Motor neuron (in vitro differentiated cells): ENCODE results near the gene MAP3K4. TPM values are rescaled to one million over a fixed set of nuclear protein-coding genes. Genes with fewer than 3 reads are reported as not detected.
"Not testable (repeated sequence)": the region's sequence is repeated elsewhere in the genome, so short reads cannot be mapped to it uniquely, and the experiment has no call there.

Source experiments
- ATAC-seq, 8 experiments: fragments of 200-7000 bp; cut with Tn5 transposase; replicated peaks in 6 of 8; 2 replicates each; pipeline ENCODE4 v1.8.0; 2021; ENCODE audit warnings: mild to moderate bottlenecking in 8 of 8, moderate library complexity in 8 of 8
- H3K27ac ChIP-seq, 2 donors: fragments of 250-450 bp; sonication (Bioruptor Pico); 2 replicates each; pipeline ENCODE4 v1.9.0; 2021; ENCODE audit warnings: antibody characterized with exemption in 2 of 2, mild to moderate bottlenecking in 2 of 2, moderate library complexity in 1 of 2
- H3K4me1 ChIP-seq, 2 donors: fragments of 250-450 bp; sonication (Bioruptor Pico); replicated peaks in 1 of 2; 2 replicates each; pipeline ENCODE4 v1.6.1; 2021; ENCODE audit warnings: antibody characterized with exemption in 2 of 2, mild to moderate bottlenecking in 2 of 2, moderate library complexity in 1 of 2
- H3K4me3 ChIP-seq, 5 donors: fragments of 250-450 bp; sonication (Bioruptor Pico); 2 replicates each; pipeline ENCODE4 v1.9.0; 2021; ENCODE audit warnings: antibody characterized with exemption in 5 of 5, mild to moderate bottlenecking in 5 of 5, moderate library complexity in 4 of 5
- WGBS, 10 experiments: fragments of 450-650 bp; shearing (Covaris generic); methylation state at CpG; one replicate each; pipeline ENCODE4 v1.0.0; 2022; 5-methylcytosine and 5-hydroxymethylcytosine counted together
- in situ Hi-C, 9 experiments: fragments of 400-800 bp; cut with MboI; loops; one replicate each; pipeline ENCODE4 v1.15.0; 2021; ENCODE audit warnings: low sequenced_read_pairs in 9 of 9, low pct_unique_long_range_greater_than_20kb in 2 of 9; ENCODE audit not compliant: unreplicated experiment in 9 of 9
- total RNA-seq, 8 experiments: library from RNA; unstranded; fragments of 300-600 nt; gene quantifications; 2 replicates each; pipeline versions ENCODE4 v1.2.3 to v1.2.4, GENCODE V29; 2022

Gene MAP3K4
- total RNA-seq, 8 experiments from 2014 or later: 12.0 to 37.3 (median 24.8) TPM

DNA sequence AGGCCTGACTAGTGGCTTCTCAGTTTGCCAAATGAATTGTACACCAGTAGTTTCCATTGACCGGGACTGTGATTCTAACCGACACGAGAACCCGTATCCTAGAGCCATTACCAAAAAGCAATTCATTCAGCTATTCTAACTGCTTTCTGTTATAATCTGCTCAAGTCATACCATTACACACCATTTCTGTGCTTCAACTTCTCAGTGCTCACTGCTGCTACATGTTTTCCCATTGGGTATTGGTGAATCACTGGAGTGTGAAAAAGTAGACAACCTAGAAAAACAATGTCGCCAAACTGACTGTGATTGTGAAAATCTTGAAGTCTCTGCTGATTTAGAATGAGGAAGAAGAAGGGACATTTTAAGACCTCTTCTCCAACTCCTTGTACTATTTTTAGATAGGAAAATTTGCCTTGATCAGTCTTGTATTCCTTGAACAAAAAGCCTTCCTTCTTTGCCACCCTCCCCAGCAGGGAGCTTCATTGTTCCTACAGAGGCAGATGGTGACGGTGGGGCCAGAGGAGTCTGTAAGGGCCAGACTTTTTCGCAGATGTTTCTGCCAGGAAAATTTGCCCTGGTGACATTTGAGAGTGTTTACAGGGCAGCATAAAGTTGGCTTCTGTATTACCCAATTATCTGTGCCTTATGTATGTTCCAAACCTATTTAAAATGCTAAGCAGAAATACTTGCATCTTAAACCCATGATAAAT, 31.7 kb upstream of the MAP3K4 start:
- 43 to 97% (median 72%) methylated on average over 2 to 7 of the region's 7 CpGs; no CpG with 5 or more reads in 1 of the 10 experiments for WGBS, 10 experiments
- in situ Hi-C loops: no loop called here
- H3K27ac ChIP-seq: no peak overlapping the region
- peak in 2 of 8 experiments; percentile 36 to 87 for ATAC-seq
- peaks cover 11 to 12% of the 10 kb centered on the region in 2 donors for H3K4me1 ChIP-seq
- H3K4me3 ChIP-seq: no peak overlapping the region

DNA sequence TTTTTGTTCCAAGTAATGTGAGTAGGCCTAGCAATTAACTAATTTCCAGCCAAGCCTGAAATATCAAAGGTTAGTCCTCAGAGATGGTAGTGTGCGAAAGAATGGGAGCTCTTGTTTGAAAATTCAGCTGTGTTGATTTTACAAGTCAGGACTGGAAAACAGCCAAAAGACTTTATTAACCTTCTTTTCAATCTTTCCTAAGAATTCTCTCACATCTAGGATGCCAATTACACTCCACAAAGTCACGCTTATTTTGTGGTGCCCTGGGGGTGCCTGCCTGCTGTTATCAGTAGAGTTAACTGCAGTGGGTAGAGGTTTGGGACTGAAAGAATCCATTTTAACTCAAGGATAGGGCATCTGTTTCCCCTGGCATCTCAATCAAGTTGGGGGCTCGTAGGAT, 30.7 kb upstream of the MAP3K4 start:
- H3K4me3 ChIP-seq: no peak overlapping the region
- peaks cover 11 to 12% of the 10 kb centered on the region in 2 donors for H3K4me1 ChIP-seq
- peak in 2 of 8 experiments; percentile 19 to 71 for ATAC-seq
- no peak overlapping the region for H3K27ac ChIP-seq
- in situ Hi-C loops: no loop called here
- WGBS, 10 experiments: 58 to 100% (median 80%) methylated on average over 1 to 3 of the region's 3 CpGs; no CpG with 5 or more reads in 1 of the 10 experiments

DNA sequence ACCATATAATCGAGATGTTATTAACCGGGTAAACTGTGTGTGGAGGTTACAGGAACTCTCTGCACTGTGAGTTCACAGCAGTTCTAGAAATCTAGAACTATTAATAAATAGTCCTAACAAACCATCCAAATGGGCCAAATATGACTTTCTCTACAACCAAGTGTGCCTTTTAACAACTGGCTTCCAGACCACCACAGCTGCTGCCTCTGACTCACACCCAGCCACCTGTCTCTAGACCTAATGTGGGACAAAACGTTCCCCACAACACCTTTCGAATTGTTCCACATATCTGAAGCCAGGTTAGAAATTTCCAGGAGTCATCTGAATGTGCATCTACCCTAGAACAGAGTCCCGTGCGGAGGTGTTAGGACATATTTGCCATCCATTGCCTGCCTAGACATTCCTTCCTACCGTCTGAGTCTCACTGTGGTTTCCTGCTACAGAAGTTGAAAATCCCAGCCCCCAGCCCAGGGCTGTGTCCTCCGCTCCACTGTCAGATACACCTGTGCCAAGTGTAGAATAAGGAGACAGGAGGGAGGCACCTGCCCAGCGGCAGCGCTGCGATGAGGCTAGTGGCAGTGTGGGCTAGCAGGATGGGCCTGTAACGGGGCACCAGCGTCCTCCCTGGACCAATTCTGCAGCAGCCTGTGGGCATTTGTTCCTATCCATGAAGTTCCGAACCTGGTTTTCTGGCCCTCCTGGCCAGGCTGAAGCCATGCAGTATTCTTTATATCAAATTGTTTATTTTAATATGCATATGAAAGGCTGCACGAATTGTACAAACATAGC, 28.5 kb upstream of the MAP3K4 start:
- no peak for ATAC-seq
- no peak overlapping the region for H3K4me3 ChIP-seq
- peaks cover 11 to 12% of the 10 kb centered on the region in 2 donors for H3K4me1 ChIP-seq
- no peak overlapping the region for H3K27ac ChIP-seq
- in situ Hi-C loops: no loop called here
- 68 to 100% (median 93%) methylated on average over 1 to 12 of the region's 15 CpGs for WGBS, 10 experiments

DNA sequence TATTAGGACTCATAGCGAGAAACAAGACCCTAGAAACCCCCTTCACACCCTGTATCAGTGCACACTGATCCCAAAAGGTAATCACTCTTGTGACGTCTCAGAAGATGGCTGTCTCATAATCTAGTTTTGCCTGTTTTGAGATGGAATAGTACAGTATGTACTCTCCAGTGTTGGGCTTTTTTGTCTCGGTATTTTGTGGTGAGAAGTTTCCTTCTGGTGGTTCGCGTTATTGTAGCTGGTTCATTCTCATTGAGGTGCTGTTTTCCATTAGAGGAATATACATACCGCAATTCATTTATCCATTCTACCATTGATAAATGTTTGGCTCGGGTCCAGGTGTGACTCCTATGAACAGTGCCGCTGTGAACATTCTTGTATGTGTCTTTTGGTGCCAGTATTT, 27.9 kb upstream of the MAP3K4 start:
- Histone ChIP-seq H3K4me1 (peaks cover 11 to 12% of the 10 kb centered on the region in 2 donors), H3K27ac (no peak overlapping the region), H3K4me3 (no peak overlapping the region)
- in situ Hi-C loops: no loop called here
- no peak for ATAC-seq
- WGBS, 10 experiments: 19 to 100% (median 76%) methylated on average over 1 to 8 of the region's 8 CpGs; no CpG with 5 or more reads in 1 of the 10 experiments

DNA sequence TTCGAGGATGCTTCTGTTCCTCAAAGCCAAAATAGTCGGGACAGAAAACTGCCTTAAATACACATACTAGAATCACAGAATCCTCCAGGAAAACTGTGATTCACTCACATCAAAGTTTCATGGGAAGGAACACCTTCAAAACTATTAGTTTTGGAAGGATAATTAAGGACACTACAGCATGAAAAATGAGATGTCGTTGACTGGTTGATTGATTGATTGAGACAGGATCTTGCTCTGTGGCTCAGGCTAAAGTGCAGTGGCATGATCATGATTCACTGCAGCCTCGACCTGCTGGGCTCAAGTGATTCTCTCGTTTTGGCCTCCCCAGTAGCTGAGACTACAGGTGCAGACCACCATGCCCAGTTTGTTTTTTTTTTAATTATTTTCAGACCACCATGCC, 25.7 kb upstream of the MAP3K4 start:
- in situ Hi-C loops: no loop called here
- 8 to 87% (median 55%) methylated on average over 1 to 5 of the region's 5 CpGs for WGBS, 10 experiments
- Histone ChIP-seq H3K4me3 (no peak overlapping the region), H3K27ac (no peak overlapping the region), H3K4me1 (peaks cover 0 to 11% of the 10 kb centered on the region in 2 donors)
- ATAC-seq: no peak

DNA sequence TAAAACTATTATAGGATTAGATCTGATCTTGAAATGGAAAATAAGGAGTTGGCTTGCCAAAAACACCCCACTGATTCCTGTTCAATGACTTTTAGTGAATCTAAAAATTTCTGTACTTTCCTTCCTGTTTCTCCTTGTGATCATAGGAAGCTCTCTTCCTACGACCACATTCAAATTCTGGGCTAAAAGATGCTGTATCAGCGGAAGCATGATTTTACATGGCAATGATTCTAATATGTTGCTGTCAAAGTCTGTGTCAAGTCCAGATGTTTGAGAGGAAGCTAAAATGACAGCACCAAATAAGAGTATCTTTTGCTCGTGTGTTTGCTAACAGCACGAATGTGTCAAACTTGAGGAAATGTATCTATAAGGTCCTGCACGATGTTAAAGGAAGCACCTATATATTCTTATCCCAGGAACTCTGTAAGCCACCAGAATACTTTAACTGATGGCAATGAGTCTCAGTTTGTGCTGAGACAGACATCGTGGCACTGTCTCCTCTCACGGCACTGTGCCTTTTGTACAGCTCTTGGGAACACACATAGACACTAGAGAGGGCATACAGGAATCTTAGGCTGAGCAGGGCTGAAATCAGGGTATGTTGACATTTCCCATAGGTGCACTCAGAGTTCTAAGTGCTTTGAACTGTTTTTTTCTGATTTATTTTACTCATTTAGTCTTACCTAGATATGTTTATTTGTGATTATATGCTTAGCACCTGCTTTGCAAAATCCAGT, 24.9 kb upstream of the MAP3K4 start:
- H3K27ac ChIP-seq: no peak overlapping the region
- H3K4me1 ChIP-seq: peaks cover 0 to 11% of the 10 kb centered on the region in 2 donors
- ATAC-seq: peak in 1 of 8 experiments; percentile 16
- H3K4me3 ChIP-seq: no peak overlapping the region
- 16 to 100% (median 87%) methylated on average over 1 to 7 of the region's 7 CpGs for WGBS, 10 experiments
- in situ Hi-C loops: no loop called here

DNA sequence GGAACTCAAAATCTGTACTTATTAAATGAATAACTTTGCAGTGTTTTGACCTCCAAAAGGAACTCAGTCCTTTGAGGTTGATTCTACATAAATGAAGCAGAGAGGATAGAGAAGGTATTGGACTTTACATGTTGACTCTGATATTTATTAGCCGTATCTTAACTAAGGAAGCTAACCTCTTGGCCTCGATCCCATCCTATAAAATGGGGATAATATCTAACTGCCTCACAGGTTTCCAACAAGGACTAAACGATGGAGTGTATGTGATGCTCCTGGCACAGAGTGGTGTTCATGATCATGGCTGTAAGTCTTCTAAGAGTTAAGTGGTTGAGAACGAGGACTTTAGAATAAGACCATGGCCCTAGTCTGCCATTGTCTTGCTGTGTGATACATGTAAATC, 24.2 kb upstream of the MAP3K4 start:
- Histone ChIP-seq H3K4me1 (peaks cover 0 to 11% of the 10 kb centered on the region in 2 donors), H3K4me3 (no peak overlapping the region), H3K27ac (no peak overlapping the region)
- in situ Hi-C loops: no loop called here
- WGBS, 10 experiments: 53 to 100% (median 87%) methylated on average over 1 to 4 of the region's 4 CpGs; no CpG with 5 or more reads in 2 of the 10 experiments
- ATAC-seq: no peak

DNA sequence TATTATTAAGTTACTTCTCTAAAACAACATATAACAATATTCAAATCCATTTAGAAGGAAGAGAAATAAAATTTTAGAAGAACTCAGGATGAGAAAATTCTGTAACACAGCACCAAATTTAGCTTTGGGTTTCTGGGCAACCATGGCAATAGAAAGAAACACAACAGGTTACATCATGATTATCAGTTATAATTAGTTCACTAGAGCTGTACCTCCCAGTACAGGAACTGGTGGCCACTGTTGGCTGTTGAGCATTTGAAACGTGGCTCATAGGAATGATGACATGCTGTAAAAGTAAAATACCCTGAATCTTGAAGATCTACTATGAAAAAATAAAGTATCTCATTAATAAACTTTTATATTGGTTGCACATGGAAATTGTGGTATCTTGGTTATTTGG, 23.7 kb upstream of the MAP3K4 start:
- Histone ChIP-seq H3K4me1 (peaks cover 0 to 11% of the 10 kb centered on the region in 2 donors), H3K27ac (no peak overlapping the region), H3K4me3 (no peak overlapping the region)
- in situ Hi-C loops: no loop called here
- ATAC-seq: no peak
- WGBS, 10 experiments: 10 to 100% (median 66%) methylated on average over 1 of the region's 1 CpG; no CpG with 5 or more reads in 2 of the 10 experiments

DNA sequence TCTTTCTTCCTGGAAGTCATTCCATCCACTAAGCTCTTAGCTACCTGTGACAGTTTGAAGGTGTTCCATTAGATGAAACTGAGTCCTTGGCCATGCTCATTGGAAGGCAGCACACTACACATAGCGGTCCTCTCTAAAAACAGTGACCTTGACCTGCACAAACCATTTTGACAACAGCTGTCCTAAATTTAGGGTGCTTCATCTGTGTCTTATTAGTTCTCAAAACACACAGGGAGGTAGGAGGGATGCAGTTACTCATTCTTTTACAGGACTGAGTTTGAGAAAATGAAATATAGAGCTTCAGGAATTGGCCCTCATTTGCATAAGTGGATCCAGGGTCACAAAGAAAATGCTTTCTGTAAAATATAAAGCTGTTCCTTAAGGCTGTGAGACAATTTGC, 20.4 kb upstream of the MAP3K4 start:
- Histone ChIP-seq H3K4me1 (peaks cover 7 to 9% of the 10 kb centered on the region in 2 donors), H3K4me3 (no peak overlapping the region), H3K27ac (no peak overlapping the region)
- WGBS, 10 experiments: 86 to 100% (median 100%) methylated on average over 1 of the region's 1 CpG; no CpG with 5 or more reads in 7 of the 10 experiments
- ATAC-seq: no peak
- in situ Hi-C loops: no loop called here

DNA sequence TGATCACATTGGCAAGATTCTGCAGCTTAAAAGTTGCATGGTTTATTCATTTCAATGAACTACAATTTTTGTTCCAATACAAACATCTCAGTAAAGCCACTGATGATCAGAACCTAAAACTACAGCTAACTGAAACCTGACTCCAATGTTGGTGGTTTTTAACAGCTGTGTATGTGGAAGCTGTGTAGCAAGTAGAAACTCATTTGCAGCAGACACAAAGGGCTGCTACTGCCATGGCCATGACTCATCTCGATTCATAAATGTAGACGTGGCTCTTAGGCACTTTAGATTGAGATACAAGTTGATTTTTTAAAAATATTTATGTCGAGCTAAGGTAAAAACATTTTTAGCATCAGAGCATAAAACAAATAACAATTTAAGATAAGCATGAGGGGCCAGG, 19.5 kb upstream of the MAP3K4 start:
- Histone ChIP-seq H3K4me1 (peaks cover 7 to 10% of the 10 kb centered on the region in 2 donors), H3K4me3 (no peak overlapping the region), H3K27ac (no peak overlapping the region)
- peak in 4 of 8 experiments; percentile 36 to 62 (median 45) for ATAC-seq
- WGBS, 10 experiments: 11 to 70% (median 27%) methylated on average over 1 to 3 of the region's 3 CpGs; no CpG with 5 or more reads in 4 of the 10 experiments
- in situ Hi-C loops: no loop called here

DNA sequence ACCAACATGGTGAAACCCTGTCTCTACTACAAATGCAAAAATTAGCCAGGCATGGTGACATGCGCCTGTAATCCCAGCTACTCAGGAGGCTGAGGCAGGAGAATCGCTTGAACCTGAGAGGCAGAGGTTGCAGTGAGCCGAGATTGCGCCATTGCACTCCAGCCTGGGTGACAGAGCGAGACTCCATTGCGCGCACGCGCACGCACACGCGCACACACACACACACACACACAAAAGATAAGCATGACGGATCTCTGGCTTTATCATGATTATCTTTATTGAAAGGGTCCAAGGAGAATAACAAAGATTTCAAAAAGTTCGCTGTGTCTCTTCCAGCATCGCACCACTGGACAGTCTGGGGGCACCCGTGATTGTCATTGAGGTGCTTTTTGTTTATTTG, 19.0 kb upstream of the MAP3K4 start:
- H3K27ac ChIP-seq, H3K4me1 ChIP-seq, in situ Hi-C loops, H3K4me3 ChIP-seq, ATAC-seq: not testable (repeated sequence)
- 75 to 100% (median 91%) methylated on average over 1 to 13 of the region's 16 CpGs; no CpG with 5 or more reads in 3 of the 10 experiments for WGBS, 10 experiments

DNA sequence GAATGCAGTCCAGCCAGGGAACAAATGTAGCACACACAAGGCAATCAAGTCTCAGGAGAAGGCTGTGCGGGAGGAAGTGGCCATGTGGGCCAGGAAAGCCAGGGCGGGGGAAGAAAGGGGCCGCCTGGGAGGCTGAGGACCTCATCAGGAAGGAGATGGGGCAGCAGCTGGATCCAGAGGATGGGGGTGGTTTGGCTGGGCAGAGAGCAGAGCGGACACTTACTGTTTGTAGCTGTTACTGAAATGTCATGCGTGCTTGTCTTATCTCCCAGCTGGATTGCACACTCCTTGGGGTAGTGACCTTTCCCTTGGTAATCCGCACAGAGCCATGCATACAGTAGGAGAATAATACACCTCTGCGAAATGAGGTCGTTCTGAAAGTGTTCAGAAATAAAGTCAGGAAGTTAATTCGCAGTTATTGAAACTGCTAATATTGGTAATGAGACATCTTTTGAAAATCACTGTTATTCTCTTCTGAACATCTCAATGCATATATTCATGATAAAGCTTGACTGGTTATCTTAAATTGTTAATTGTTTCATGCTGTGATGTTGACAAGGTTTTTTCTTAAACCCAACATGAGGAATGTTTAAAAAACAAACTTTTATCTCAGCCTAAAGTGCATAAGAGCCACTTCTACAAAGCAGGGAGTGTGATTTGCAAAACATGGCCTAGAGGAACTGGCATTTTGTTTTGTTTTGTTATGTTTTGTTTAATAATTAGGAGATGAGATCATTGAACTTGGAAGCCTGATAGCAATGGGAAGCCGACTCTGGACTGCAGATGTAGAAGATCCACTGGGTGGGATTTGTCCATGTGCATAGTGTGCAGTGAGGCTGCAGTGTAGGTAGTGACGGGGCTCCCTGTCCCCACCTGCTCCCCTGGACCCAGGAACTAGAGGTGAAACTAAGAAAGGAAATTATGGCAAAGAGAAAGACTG, 18.0 kb upstream of the MAP3K4 start:
- H3K4me1 ChIP-seq: peaks cover 9 to 15% of the 10 kb centered on the region in 2 donors
- in situ Hi-C loops: no loop called here

More for the DNA sequence above, 18.0 kb upstream of the MAP3K4 start:
- Histone ChIP-seq H3K4me3 (no peak overlapping the region), H3K27ac (no peak overlapping the region)
- peak in 2 of 8 experiments; percentile 12 to 44 for ATAC-seq
- WGBS, 10 experiments: 4 to 100% (median 85%) methylated on average over 2 to 11 of the region's 11 CpGs
